Measurements from ENCODE around the gene IMMP2L.
"Not testable (repeated sequence)": the region's sequence is repeated elsewhere in the genome, so short reads cannot be mapped to it uniquely, and the experiment has no call there.

DNA sequence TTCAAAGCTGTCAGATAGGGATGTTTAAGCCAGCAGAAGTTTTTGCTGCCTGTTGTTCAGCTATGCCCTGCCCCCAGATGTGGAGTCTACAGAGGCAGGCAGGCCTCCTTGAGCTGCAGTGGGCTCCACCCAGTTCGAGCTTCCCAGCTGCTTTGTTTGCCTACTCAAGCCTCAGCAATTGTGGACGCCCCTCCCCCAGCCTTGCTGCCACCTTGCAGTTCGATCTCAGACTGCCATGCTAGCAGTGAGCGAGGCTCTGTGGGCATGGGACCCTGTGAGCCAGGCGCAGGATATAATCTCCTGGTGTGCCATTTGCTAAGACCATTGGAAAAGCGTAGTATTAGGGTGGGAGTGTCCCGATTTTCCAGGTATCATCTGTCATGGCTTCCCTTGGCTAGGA is 901.7 kb downstream of the IMMP2L start:
- TF ChIP-seq, protein P1, sequence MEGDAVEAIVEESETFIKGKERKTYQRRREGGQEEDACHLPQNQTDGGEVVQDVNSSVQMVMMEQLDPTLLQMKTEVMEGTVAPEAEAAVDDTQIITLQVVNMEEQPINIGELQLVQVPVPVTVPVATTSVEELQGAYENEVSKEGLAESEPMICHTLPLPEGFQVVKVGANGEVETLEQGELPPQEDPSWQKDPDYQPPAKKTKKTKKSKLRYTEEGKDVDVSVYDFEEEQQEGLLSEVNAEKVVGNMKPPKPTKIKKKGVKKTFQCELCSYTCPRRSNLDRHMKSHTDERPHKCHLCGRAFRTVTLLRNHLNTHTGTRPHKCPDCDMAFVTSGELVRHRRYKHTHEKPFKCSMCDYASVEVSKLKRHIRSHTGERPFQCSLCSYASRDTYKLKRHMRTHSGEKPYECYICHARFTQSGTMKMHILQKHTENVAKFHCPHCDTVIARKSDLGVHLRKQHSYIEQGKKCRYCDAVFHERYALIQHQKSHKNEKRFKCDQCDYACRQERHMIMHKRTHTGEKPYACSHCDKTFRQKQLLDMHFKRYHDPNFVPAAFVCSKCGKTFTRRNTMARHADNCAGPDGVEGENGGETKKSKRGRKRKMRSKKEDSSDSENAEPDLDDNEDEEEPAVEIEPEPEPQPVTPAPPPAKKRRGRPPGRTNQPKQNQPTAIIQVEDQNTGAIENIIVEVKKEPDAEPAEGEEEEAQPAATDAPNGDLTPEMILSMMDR (IDR thresholded peaks at IDR 0.05; ENCODE audit: low read depth, low read length, missing input control), result not testable (repeated sequence)
- TF ChIP-seq, protein P2, sequence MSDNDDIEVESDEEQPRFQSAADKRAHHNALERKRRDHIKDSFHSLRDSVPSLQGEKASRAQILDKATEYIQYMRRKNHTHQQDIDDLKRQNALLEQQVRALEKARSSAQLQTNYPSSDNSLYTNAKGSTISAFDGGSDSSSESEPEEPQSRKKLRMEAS (IDR thresholded peaks at IDR 0.05), result not testable (repeated sequence)
- TF ChIP-seq, protein P3, sequence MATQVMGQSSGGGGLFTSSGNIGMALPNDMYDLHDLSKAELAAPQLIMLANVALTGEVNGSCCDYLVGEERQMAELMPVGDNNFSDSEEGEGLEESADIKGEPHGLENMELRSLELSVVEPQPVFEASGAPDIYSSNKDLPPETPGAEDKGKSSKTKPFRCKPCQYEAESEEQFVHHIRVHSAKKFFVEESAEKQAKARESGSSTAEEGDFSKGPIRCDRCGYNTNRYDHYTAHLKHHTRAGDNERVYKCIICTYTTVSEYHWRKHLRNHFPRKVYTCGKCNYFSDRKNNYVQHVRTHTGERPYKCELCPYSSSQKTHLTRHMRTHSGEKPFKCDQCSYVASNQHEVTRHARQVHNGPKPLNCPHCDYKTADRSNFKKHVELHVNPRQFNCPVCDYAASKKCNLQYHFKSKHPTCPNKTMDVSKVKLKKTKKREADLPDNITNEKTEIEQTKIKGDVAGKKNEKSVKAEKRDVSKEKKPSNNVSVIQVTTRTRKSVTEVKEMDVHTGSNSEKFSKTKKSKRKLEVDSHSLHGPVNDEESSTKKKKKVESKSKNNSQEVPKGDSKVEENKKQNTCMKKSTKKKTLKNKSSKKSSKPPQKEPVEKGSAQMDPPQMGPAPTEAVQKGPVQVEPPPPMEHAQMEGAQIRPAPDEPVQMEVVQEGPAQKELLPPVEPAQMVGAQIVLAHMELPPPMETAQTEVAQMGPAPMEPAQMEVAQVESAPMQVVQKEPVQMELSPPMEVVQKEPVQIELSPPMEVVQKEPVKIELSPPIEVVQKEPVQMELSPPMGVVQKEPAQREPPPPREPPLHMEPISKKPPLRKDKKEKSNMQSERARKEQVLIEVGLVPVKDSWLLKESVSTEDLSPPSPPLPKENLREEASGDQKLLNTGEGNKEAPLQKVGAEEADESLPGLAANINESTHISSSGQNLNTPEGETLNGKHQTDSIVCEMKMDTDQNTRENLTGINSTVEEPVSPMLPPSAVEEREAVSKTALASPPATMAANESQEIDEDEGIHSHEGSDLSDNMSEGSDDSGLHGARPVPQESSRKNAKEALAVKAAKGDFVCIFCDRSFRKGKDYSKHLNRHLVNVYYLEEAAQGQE (IDR thresholded peaks at IDR 0.05), result not testable (repeated sequence)
- not testable (repeated sequence) for TF ChIP-seq SP1 (IDR thresholded peaks at IDR 0.05); RXRA (IDR thresholded peaks at IDR 0.05); RAD21 (IDR thresholded peaks at IDR 0.05); FOXA1 (IDR thresholded peaks at IDR 0.05); EGR1 (IDR thresholded peaks at IDR 0.05; ENCODE audit: low read depth in 2 of 2); TAF1 (conservative IDR thresholded peaks at IDR 0.05)
- TF ChIP-seq, protein P4, sequence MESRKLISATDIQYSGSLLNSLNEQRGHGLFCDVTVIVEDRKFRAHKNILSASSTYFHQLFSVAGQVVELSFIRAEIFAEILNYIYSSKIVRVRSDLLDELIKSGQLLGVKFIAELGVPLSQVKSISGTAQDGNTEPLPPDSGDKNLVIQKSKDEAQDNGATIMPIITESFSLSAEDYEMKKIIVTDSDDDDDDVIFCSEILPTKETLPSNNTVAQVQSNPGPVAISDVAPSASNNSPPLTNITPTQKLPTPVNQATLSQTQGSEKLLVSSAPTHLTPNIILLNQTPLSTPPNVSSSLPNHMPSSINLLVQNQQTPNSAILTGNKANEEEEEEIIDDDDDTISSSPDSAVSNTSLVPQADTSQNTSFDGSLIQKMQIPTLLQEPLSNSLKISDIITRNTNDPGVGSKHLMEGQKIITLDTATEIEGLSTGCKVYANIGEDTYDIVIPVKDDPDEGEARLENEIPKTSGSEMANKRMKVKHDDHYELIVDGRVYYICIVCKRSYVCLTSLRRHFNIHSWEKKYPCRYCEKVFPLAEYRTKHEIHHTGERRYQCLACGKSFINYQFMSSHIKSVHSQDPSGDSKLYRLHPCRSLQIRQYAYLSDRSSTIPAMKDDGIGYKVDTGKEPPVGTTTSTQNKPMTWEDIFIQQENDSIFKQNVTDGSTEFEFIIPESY (IDR thresholded peaks at IDR 0.05), result not testable (repeated sequence)
- TF ChIP-seq, protein P5, sequence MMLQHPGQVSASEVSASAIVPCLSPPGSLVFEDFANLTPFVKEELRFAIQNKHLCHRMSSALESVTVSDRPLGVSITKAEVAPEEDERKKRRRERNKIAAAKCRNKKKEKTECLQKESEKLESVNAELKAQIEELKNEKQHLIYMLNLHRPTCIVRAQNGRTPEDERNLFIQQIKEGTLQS (IDR thresholded peaks at IDR 0.05), result not testable (repeated sequence)

Data from liver (tissue), 3 donors.